HL-60/S4 treated with retinoic acid at 250 ng/mL for 4 days and 3 days (cell line): ENCODE measurements around the gene STK10.

Experiments
- in situ Hi-C: fragments of 300-500 bp; cut with MboI; formaldehyde crosslinking; loops from 2 replicates; pipeline ENCODE4 v1.7.0; 2022; ENCODE audit warnings: low sequenced_read_pairs

The STK10 gene

GRCh38 chr5:172095368-172096206, 92.4 kb downstream of the STK10 start:
- in situ Hi-C loops: loop anchor here (25.0 kb wide), 1 partner anchor 192 kb away; the partner anchor contains the start of gene UBTD2

- in situ Hi-C loops: loop anchor here (25.0 kb wide), 1 partner anchor 193 kb away; the partner anchor contains the start of gene UBTD2
Observed at GRCh38 chr5:172093965-172094364, 94.1 kb downstream of the STK10 start.

DNA sequence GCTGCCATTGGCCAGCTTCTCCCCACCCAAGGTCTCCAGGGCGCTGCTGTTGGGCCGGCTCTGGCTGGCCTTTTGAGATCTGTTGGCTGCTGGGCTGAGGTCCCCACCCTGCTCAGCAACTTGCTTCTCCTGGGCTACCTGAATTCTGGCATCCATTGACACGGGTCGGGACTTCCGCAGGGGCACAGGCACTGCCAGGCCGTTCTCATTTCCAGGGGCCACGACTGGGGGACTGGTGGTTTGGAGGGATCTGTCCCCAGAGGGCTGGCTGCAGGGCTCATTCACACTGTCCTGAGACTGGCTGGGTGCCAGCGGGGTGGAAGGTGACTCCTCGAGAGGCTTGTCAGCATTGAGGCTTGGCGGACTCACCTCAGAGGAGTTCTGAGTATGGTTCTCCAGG, 94.5 kb downstream of the STK10 start:
- in situ Hi-C loops: loop anchor here (25.0 kb wide), 1 partner anchor 194 kb away; the partner anchor contains the start of gene UBTD2

DNA sequence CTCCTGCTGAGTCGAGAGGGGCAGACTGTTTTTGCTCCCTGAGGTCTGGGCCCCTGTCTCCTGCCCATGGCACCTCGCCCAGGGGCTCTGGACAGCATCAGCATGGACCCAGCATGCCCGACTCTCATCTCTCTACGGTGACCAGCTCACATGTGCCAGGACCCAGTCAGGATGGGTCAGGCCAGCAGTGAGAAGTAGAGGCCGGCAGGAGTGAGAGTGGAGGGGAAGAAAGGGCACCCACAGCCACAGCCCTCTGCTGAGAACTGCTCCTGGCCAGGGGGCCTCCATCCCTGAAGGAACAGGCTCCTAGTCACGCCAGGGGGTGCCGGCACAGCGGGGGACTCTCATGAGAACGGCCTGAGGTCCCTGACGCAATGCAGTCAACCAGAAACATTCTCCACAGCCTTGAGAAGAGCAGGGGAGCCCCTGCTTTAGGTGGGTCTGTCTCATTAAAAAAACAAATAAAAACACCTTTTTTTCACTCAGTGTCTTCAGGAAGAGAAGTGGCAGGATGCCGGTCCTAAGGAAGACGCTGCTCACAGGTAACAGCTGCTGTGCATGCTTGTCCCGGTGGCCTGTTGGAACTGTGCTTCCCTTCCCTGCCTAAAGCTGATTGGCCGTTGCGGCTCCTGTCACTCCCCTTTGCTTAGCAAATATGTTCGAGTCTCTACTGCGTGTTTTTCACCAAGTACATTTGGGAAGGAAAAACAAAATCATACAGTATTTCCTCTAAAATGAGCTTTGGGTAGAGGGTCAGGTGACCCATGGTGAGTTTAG, 95.9 kb downstream of the STK10 start:
- in situ Hi-C loops: loop anchor here (25.0 kb wide), 1 partner anchor 195 kb away; the partner anchor contains the start of gene UBTD2

- in situ Hi-C loops: loop anchor here (25.0 kb wide), 1 partner anchor 196 kb away; the partner anchor contains the start of gene UBTD2
Observed at GRCh38 chr5:172090976-172091547, 97.0 kb downstream of the STK10 start.

DNA sequence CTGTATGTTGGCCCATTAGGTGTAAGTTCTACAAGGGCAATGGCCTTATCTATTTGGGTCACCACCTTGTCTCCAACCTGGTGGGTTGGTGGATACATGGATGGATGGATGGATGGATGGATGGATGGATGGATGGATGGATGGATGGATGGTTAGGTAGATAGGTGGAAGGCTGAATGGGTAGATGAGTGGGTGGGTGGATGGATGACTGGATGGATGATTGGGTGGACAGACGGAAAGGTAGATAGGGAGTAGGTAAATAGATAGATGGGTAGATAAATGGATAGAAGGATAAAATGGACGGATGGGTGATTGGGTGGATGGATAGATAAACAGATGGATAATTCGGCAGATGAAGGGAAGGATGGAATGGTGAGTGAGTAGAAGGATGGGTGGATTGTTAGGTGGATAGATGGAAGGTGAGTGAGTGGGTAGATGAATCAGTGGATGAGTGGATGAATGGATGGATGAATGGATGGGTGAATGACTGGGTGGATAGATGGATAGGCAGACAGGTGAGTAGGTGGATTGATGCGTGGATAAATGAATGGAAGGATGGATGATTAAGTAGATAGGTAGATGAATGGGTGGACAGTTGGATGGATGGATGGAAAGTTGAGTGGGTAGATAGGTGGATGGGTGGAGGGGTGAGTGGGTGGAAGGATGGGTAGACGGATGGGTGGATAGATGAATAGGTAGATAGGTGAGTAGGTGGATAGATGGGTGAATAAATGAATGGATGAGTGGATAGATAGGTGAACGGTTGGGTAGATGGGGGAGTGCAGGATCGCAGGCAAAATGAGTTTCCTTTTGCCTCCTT, 98.5 kb downstream of the STK10 start:
- in situ Hi-C loops: loop anchor here (25.0 kb wide), 1 partner anchor 198 kb away; the partner anchor contains the start of gene UBTD2

DNA sequence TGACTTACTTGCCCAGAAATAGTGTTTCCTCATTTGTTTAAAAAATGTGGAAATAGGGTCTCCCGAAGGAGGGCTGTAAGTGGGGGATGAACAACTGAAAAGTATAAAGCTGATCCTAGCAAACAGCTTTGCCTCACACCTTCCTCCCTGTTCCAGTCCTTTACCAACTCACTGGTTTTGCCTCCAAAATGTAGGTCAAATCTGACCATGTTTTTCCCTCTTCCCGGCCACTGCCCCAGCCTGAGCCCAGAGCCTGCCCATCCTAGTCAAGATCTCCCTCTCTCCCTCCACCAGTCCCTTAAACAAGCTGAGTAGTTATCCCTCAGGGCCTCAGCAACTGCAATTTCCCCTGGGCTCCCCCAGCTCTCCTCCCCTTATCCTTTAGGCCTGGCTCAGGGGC, 99.2 kb downstream of the STK10 start:
- in situ Hi-C loops: loop anchor here (25.0 kb wide), 1 partner anchor 198 kb away; the partner anchor contains the start of gene UBTD2

GRCh38 chr5:172086194-172086975, 101.6 kb downstream of the STK10 start:
- in situ Hi-C loops: loop anchor here (25.0 kb wide), 1 partner anchor 201 kb away; the partner anchor contains the start of gene UBTD2

GRCh38 chr5:172085738-172086137, 102.3 kb downstream of the STK10 start:
- in situ Hi-C loops: loop anchor here (25.0 kb wide), 1 partner anchor 202 kb away; the partner anchor contains the start of gene UBTD2

- in situ Hi-C loops: loop anchor here (25.0 kb wide), 1 partner anchor 205 kb away; the partner anchor contains the start of gene UBTD2
Observed at GRCh38 chr5:172082180-172082579, 105.8 kb downstream of the STK10 start.

- in situ Hi-C loops: loop anchor here (25.0 kb wide), 1 partner anchor 207 kb away; the partner anchor contains the start of gene UBTD2
Observed at GRCh38 chr5:172079876-172080275, 108.1 kb downstream of the STK10 start.

DNA sequence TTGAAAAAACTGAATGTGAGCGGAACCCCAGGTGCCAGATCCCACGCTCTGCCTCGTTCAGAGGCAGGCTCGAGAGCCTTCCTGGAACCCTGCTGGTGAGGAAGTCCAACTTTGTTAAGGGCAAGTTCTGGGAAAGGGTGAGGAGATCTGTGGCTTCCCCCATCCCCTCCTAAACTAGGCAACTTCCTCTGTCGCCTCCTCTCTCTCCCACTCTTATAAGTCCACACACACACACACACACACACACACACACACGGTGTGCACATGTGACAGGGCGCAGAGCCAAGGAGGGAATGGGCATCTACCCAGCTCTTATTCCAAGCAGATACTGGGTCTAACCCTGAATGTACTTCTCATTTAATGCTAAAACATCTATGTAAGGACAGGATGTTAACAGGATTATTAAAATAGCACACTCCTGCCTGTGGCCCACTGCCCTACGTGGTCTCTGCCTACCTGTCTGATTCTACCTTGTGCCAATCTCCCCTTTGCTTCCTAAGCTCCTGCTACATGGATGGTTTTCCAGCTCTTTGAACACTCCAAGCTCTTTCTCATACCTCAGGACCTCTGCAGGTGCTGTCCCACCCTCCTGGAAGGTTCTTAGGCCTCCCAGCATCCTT, 109.2 kb downstream of the STK10 start:
- in situ Hi-C loops: loop anchor here (25.0 kb wide), 1 partner anchor 208 kb away; the partner anchor contains the start of gene UBTD2

DNA sequence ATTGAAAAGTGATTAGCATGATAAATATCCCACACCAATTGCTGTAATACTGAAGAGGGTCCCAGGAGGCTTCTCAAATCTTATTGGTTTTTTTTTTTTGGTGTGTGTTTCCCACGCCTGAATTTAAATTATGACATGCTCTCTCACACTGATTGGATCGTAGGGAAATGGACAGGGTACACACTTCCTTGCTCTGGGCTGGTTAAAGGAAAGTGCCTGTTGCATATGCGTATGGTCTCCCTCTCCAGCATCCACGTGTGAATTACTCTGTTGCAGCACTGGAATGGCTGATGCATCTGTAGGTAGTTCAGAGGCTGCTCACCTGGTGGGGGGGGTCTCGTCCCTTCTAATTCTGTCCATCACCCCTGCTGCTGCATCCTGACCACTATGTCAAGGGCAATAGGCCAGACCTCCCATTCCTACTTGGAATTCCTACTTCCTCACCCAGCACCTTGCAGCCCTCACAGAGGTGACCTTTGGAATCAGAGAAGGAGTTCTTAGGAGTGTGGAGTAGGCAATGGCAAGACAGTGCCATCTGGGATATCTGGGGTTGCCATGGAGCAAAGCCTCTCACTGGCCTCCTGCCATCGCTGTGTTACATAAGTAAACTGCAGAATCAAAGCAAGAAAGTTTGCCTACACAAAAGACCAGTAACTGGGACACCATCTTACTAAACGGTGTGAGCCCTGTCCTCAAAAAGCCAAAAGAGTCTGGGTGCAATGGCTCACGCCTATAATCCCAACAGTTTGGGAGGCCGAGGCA, 110.2 kb downstream of the STK10 start:
- in situ Hi-C loops: loop anchor here (25.0 kb wide), 1 partner anchor 209 kb away; the partner anchor contains the start of gene UBTD2

DNA sequence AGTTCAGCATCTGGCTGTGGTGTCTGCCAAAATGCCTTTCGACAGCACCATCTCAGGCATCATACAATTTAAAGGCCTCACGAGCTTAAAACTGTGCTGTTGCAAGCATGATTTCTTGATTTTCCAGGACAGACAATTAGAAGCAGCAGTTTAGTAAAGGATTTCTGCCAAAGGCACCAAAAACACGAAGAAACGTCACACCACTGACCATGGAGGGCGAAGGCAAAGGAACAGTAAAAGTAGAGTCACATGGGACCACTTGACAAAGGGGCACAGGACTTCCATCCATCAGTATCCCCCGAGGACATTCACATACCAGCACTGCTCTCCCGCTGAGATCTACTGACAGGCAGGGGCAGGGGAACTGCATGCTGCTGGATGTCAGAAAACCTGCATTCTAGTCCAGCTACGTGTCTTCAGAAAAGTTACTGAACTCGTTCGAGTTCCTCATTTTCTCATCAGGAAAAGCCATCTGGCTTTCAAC, 111.2 kb downstream of the STK10 start:
- in situ Hi-C loops: loop anchor here (25.0 kb wide), 1 partner anchor 210 kb away; the partner anchor contains the start of gene UBTD2

DNA sequence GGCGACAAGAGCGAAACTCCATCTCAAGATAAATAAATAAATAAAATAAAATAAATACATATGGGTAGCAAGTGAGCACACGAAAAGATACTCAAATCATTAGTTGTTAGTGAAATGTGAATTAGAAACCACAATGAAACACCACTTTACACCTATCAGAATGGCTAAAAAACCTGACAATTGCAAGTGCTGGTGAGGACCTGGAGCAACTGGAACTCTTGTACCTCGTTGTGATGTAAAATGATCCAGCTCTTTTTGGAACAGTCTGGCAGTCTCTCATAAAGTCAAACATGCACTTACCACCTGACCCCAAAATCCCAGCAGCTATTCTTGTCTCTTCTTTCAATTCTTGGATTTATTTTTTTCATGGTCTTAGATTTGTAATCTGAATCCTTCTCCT, 112.4 kb downstream of the STK10 start:
- in situ Hi-C loops: loop anchor here (25.0 kb wide), 1 partner anchor 212 kb away; the partner anchor contains the start of gene UBTD2

DNA sequence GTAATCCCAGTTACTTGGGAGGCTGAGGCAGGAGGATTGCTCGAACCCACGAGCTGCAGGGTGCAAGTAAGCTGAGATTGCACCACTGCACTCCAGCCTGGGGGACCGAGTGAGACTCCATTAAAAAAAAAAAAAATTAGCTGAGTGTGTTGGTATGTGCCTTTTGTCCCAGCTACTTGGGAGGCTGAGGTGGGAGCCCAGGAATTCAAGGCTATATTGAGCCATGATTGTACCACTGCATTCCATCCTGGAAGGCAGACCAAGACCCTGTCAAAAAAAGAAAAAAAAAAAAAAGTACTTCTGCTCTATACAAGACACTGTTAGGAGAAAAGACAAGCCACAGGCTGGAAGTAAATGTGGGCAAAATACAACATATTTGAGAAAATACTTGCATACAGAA, 113.1 kb downstream of the STK10 start:
- in situ Hi-C loops: loop anchor here (25.0 kb wide), 1 partner anchor 212 kb away; the partner anchor contains the start of gene UBTD2

DNA sequence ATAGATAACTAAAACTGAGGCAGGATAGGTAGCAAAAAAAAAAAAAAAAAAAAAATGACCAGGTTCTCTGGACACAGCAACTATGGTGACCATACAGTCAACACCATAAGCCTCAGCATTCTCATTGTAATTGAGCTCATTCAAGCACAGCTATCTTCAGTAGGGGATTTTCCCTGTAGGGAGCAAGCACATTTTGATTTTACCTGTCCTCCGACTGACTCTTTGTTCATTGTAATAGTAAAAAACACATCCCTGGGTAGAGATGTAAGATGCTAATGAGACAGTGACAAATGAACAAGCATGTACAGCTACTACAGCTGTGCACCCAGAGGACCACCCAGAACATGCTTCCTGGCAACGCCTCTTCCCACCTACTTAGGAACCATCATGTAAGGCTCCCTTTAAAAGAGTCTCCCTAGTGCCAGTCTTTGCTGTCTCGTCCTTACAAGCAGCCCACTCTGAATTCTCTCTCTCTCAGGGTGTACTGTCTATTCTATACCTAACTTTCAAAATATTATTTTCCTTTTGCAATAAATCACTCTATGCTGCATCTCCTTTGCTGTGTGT, 116.6 kb downstream of the STK10 start:
- in situ Hi-C loops: no loop called here
